Measurements from ENCODE around the gene EXD3. TPM values are rescaled to one million over a fixed set of nuclear protein-coding genes. Genes with fewer than 3 reads are reported as not detected.

Gene EXD3
- total and polyA plus RNA-seq, 2 of the 13 experiments (the other 11 are each of a cell fraction or from before 2014, with no cell fraction given) = 2.7 to 4.8 TPM

- TF ChIP-seq NFIC (IDR thresholded peaks at IDR 0.05; ENCODE audit: low read length) = no peak
- TF ChIP-seq, protein P1, sequence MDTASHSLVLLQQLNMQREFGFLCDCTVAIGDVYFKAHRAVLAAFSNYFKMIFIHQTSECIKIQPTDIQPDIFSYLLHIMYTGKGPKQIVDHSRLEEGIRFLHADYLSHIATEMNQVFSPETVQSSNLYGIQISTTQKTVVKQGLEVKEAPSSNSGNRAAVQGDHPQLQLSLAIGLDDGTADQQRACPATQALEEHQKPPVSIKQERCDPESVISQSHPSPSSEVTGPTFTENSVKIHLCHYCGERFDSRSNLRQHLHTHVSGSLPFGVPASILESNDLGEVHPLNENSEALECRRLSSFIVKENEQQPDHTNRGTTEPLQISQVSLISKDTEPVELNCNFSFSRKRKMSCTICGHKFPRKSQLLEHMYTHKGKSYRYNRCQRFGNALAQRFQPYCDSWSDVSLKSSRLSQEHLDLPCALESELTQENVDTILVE (CRISPR knock-in tag; IDR thresholded peaks at IDR 0.05) = peak; percentile 69
- TF ChIP-seq SMYD3 (CRISPR knock-in tag; IDR thresholded peaks at IDR 0.05) = no peak
- peak; percentile 6 for TF ChIP-seq ZNF407 (CRISPR knock-in tag; IDR thresholded peaks at IDR 0.05; ENCODE audit: not compliant biosample characterization)
- no peak; the same call in 1 of the 2 replicates for TF ChIP-seq ZNF274 (CRISPR knock-in tag; IDR thresholded peaks at IDR 0.05)
- peak; percentile 65 for TF ChIP-seq ZSCAN9 (CRISPR knock-in tag; IDR thresholded peaks at IDR 0.05; ENCODE audit: borderline replicate concordance)
- TF ChIP-seq, protein P2, sequence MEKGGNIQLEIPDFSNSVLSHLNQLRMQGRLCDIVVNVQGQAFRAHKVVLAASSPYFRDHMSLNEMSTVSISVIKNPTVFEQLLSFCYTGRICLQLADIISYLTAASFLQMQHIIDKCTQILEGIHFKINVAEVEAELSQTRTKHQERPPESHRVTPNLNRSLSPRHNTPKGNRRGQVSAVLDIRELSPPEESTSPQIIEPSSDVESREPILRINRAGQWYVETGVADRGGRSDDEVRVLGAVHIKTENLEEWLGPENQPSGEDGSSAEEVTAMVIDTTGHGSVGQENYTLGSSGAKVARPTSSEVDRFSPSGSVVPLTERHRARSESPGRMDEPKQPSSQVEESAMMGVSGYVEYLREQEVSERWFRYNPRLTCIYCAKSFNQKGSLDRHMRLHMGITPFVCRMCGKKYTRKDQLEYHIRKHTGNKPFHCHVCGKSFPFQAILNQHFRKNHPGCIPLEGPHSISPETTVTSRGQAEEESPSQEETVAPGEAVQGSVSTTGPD (CRISPR knock-in tag; IDR thresholded peaks at IDR 0.05) = no peak
- peak; percentile 36 for TF ChIP-seq STAG1 (CRISPR knock-in tag; IDR thresholded peaks at IDR 0.05)
- TF ChIP-seq SP2 (CRISPR knock-in tag; IDR thresholded peaks at IDR 0.05) = no peak
- TF ChIP-seq FOXA3 (CRISPR knock-in tag; IDR thresholded peaks at IDR 0.05) = peak; percentile 61; the same call in 1 of the 2 replicates
- TF ChIP-seq ZNF7 (CRISPR knock-in tag; IDR thresholded peaks at IDR 0.05) = no peak
- TF ChIP-seq BRD4 (CRISPR knock-in tag; IDR thresholded peaks at IDR 0.05) = no peak
- TF ChIP-seq, protein P3, sequence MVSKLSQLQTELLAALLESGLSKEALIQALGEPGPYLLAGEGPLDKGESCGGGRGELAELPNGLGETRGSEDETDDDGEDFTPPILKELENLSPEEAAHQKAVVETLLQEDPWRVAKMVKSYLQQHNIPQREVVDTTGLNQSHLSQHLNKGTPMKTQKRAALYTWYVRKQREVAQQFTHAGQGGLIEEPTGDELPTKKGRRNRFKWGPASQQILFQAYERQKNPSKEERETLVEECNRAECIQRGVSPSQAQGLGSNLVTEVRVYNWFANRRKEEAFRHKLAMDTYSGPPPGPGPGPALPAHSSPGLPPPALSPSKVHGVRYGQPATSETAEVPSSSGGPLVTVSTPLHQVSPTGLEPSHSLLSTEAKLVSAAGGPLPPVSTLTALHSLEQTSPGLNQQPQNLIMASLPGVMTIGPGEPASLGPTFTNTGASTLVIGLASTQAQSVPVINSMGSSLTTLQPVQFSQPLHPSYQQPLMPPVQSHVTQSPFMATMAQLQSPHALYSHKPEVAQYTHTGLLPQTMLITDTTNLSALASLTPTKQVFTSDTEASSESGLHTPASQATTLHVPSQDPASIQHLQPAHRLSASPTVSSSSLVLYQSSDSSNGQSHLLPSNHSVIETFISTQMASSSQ (IDR thresholded peaks at IDR 0.05; ENCODE audit: low read depth) = no peak
- TF ChIP-seq, protein P3 (CRISPR knock-in tag; IDR thresholded peaks at IDR 0.05; ENCODE audit: borderline replicate concordance) = no peak
- TF ChIP-seq ZNF30 (CRISPR knock-in tag; IDR thresholded peaks at IDR 0.05) = no peak
Measured at GRCh38 chr9:137277329-137278041, 145.5 kb downstream of the EXD3 start, which contains the start of gene TOR4A (continued).
